Epithelial cell of esophagus (primary cell): ENCODE results near the gene PPA1.
"Not testable (repeated sequence)": the region's sequence is repeated elsewhere in the genome, so short reads cannot be mapped to it uniquely, and the experiment has no call there.

ENCODE experiments used
- DNase-seq: peaks from one replicate; pipeline ENCODE4 v3.0.0; 2010; ENCODE audit warnings: low read depth
- H3K4me3 ChIP-seq: 2 replicates; pipeline ENCODE4 v1.5.1; 2011; ENCODE audit warnings: mild to moderate bottlenecking, low read length, control low read depth
- TF ChIP-seq, protein P1 (sequence below): IDR thresholded peaks from 2 replicates; pipeline ENCODE4 v1.5.1; 2011; ENCODE audit warnings: low read depth, mild to moderate bottlenecking, low read length, control low read depth, inconsistent platforms; ENCODE audit not compliant: insufficient read depth; ENCODE audit errors: missing control alignments

Gene PPA1

DNA sequence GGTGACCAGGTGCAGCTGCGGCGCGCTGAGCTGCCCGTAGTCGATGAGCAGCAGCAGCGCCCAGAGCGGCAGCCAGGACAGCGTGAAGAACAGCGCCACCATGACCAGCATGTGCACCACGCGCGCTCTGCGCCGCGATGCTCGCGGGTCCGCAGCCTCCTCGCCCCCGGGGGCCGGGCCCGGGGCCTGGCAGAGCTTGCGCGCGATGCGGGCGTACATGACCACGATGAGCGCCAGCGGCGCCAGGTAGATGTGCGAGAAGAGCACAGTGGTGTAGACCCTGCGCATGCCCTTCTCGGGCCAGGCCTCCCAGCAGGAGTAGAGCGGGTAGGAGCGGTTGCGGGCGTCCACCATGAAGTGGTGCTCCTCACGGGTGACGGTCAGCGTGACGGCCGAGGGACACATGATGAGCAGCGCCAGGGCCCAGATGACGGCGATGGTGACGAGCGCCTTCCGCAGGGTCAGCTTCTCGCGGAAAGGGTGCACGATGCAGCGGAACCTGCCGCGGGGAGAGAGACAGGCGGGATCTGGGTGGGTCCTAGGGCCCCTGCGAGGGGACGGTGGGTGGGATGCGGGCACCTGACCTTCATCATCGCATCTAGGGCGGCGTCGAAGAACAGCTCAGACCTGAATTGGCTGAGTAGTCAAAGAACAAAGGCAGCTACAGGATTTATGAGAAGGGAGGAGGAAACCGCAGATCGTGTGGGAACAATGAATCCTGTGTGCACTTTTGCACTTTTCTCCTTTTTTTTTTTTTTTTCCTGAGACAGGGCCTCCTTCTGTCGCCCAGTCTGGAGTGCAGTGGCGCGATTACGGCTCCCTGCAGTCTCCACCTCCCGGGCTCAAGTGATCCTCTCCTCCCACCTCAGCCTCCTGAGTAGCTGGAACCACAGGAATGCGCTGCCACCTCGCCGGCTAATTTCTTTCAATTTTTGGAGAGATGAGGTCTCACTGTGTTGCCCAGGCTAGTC is 22.4 kb upstream of the PPA1 start:
- TF ChIP-seq, protein P1, sequence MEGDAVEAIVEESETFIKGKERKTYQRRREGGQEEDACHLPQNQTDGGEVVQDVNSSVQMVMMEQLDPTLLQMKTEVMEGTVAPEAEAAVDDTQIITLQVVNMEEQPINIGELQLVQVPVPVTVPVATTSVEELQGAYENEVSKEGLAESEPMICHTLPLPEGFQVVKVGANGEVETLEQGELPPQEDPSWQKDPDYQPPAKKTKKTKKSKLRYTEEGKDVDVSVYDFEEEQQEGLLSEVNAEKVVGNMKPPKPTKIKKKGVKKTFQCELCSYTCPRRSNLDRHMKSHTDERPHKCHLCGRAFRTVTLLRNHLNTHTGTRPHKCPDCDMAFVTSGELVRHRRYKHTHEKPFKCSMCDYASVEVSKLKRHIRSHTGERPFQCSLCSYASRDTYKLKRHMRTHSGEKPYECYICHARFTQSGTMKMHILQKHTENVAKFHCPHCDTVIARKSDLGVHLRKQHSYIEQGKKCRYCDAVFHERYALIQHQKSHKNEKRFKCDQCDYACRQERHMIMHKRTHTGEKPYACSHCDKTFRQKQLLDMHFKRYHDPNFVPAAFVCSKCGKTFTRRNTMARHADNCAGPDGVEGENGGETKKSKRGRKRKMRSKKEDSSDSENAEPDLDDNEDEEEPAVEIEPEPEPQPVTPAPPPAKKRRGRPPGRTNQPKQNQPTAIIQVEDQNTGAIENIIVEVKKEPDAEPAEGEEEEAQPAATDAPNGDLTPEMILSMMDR = no peak
- no peak overlapping the region for H3K4me3 ChIP-seq
- peak; percentile 70 for DNase-seq

DNA sequence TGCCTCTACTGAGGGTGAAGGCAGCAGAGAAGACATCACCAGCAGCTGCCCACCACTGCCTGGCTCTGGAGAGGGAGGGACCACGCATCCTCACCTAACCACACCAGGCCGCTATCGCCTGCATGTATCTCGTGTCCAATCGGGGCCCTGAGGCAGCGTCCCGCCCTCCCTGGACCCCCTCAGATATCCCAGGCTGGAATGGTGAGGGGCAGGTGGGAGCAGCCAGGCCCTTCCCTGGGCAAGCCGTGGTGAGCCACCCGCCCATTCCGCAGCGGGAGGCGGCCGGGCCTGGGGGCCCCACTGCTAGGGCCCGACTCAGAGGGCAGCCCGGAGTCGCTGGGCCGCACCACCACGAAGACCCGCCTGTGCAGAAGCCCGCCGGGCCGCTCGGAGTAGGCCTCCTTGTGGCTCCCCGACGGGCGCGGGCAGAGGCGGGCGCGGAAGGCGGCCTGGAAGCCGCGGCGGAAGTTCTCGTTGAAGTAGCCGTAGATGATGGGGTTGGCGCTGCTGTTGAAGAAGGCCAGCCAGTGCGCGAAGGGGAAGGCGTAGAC is 21.6 kb upstream of the PPA1 start:
- TF ChIP-seq, protein P1 = no peak
- no peak overlapping the region for H3K4me3 ChIP-seq

DNA sequence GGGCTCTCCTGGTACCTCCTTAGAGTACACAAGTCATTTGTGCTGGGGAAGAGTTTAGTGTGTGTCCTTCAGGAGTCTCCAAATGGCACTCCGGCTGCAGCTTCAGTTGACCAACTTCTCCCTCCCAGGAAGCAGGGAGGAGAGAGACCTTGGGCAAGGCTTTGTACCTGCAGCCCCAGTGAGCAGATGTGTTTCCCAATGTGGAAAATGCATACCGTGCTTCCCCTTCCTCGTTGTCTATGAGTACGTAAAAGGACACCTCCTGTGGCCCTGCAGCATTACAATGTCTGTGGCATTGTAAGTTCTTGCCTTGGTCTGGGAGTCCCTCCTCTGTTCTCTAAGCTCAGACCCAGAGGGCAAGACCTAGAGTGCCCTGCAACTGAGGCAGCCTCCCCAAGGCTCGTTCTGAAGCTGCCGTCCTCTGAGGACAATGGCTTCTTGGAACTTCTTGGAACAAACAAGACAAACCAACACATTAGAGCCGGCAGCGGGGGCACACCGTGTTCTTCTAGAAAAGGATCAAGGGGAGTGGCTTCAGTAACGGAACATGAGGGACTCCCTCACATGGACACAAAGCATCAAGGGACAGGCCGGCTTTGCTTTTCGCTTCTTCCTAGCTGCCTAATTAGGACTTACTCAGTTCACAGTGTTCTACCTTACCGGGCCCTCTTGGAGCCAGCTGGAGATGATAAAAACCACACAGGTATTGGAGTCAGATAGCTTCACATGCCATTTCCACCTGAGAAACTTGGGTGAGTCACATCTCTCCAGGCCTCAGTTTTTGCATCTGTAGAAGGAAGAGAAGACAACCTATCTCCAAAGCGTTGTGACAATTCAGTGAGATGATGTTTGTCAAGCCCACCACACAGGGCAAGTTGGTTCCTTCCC is 20.9 kb upstream of the PPA1 start:
- TF ChIP-seq, protein P1 = no peak
- DNase-seq = no peak

More for the DNA sequence above, 21.6 kb upstream of the PPA1 start:
- no peak for DNase-seq

DNA sequence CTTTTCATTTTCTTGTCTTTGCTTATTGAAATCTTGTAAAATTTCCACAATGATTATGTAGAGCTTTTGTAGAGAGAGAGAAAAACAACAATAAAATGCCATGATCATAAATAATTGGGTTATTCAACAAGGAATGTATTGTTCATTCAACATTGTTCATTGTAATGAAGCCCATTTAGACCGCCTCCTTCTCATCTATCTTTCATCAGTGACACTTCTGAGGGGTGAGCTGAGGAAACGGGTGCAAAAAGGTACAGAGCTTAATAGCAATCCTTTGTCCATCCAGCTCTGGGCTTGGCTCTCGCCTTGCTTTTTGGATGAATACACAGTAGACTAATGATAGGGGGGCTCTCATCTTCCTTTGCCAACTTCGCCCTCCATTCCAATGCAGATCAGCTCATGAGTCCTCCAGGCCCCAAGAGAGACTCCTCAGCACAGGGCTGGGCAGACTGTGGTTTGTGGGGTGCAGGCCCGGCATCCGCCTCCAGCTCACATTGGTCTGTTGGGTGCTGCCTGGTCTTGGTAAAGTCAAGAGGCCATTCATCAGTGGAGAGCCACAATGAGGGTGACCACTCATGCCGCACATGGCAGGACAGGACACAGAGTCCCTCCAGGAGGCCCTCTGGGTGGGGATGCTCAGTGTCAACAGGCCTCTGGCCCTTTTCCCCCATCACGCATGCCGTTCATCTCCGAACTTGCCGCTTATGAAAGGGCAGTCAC is 17.9 kb upstream of the PPA1 start:
- DNase-seq = no peak
- no peak overlapping the region for H3K4me3 ChIP-seq

More for the DNA sequence above, 20.9 kb upstream of the PPA1 start:
- H3K4me3 ChIP-seq = no peak overlapping the region

DNA sequence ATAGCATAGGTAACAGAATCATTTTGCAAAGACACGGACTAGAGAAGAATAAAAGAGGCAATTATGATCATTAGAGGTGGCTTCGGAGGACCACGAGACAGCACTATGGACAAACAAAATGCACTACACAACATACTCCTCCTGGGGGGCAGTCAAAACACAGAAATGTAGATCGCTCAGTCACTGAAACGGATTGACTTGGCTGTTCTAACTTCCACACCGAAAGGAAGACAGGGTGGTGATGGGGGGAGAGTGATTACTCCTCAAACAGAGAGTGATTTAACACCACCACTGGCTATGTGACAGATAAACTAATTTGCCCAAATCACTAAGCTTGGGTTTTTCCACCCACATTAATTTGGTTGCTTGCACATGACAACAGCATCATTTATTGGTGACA is 14.1 kb upstream of the PPA1 start:
- no peak for DNase-seq
- TF ChIP-seq, protein P1 = no peak
- H3K4me3 ChIP-seq = no peak overlapping the region

More for the DNA sequence above, 17.9 kb upstream of the PPA1 start:
- TF ChIP-seq, protein P1 = no peak

DNA sequence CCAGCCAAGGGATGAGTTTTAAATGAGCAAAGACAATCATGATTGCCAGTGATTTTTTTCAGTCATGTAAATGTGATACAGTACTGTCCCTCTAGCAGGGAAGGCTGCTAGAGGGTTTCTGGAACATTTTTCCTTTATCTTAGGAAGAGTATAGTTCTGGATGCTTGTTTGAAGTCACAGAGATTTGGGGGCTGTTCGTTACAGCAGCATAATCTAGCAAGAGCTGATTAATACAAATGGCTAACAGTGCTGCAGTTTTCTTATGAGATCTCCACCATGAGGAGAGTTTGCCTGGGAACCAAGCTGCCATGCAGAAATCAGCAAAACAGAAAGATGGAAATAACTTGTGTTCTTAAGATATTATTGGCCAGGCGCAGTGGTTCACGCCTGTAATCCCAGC is 7.9 kb upstream of the PPA1 start:
- TF ChIP-seq, protein P1 = no peak
- H3K4me3 ChIP-seq = no peak overlapping the region
- DNase-seq = no peak

DNA sequence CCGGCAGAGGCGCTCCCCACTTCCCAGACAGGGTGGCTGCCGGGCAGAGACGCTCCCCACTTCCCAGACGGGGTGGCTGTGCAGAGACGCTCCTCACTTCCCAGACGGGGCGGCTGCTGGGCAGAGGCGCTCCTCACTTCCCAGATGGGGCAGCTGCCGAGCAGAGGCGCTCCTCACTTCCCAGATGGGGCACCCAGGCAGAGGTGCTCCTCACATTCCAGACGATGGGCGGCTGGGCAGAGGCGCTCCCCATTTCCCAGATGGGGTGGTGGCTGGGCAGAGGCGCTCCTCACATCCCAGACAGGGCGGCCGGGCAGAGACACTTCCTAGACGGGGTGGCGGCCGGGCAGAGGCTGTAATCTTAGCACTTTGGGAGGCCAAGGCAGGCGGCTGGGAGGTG is 6.8 kb upstream of the PPA1 start:
- not testable (repeated sequence) for H3K4me3 ChIP-seq, DNase-seq

DNA sequence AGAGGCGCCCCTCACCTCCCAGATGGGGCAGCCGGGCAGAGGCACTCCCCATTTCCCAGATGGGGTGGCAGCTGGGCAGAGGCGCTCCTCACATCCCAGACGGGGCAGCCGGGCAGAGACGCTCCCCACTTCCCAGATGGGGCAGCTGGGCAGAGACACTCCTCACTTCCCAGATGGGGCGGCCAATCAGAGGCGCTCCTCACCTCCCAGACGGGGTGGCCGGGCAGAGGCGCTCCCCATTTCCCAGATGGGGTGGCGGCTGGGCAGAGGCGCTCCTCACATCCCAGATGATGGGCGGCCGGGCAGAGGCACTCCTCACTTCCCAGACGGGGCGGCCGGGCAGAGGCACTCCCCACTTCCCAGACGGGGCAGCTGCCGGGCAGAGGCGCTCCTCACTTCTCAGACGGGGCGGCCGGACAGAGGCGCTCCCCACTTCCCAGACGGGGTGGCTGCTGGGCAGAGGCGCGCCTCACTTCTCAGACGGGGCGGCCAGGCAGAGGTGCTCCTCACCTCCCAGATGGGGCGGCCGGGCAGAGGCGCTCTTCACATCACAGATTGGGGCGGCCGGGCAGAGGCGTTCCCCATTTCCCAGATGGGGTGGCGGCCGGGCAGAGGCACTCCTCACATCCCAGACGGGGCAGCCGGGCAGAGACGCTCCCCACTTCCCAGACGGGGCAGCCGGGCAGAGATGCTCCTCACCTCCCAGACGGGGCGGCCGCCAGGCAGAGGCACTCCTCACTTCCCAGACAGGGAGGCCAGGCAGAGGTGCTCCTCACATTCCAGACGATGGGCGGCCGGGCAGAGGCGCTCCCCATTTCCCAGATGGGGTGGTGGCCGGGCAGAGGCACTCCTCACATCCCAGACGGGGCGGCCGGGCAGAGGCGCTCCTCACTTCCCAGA is 6.1 kb upstream of the PPA1 start:
- H3K4me3 ChIP-seq = not testable (repeated sequence)

More for the DNA sequence above, 6.1 kb upstream of the PPA1 start:
- DNase-seq = not testable (repeated sequence)
